GM04504 (cell line): ENCODE results near the gene TTC9B.
"Not testable (repeated sequence)": the region's sequence is repeated elsewhere in the genome, so short reads cannot be mapped to it uniquely, and the experiment has no call there.

Experiments
- DNase-seq: peaks from one replicate; pipeline ENCODE4 v3.0.0-alpha.2; 2012; ENCODE audit warnings: low read depth

TTC9B gene

DNA sequence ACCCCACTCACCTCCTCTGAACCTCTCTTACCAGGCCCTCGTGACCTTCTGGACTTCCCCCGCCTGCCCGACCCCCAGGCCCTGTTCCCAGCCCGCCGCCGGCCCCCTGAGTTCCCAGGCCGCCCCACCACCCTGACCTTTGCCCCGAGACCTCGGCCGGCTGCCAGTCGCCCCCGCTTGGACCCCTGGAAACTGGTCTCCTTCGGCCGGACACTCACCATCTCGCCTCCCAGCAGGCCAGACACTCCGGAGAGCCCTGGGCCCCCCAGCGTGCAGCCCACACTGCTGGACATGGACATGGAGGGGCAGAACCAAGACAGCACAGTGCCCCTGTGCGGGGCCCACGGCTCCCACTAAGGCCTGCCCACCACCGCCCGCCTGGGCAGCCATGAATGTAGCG is 3.2 kb downstream of the TTC9B start:
- DNase-seq: no peak

DNA sequence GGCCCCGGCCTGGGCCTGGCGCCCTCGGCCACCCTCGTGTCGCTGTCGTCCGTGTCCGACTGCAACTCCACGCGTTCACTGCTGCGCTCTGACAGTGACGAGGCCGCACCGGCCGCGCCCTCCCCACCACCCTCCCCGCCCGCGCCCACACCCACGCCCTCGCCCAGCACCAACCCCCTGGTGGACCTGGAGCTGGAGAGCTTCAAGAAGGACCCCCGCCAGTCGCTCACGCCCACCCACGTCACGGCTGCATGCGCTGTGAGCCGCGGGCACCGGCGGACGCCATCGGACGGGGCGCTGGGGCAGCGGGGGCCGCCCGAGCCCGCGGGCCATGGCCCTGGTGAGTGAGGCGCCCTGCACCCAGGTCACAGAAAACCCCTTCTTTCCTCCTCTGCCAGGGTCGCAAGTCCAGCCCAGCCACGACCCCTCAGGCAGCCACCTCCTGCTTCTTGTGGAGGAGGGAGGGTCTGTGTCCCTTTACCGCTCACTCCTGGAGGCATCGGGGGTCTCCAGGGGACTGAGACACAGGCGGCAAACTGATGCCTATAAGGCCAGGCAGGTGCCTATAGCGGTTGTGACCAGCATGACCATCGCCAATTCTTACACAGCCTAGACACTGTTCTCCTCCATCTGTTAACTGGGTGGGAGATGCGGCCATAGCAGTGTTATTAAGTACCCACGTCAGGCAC is 4.2 kb downstream of the TTC9B start:
- DNase-seq: no peak

GRCh38 chr19:40213251-40213829 is 4.8 kb downstream of the TTC9B start:
- no peak for DNase-seq

- no peak for DNase-seq
These were observed 7.3 kb downstream of the TTC9B start for GRCh38 chr19:40210889-40211288.

DNA sequence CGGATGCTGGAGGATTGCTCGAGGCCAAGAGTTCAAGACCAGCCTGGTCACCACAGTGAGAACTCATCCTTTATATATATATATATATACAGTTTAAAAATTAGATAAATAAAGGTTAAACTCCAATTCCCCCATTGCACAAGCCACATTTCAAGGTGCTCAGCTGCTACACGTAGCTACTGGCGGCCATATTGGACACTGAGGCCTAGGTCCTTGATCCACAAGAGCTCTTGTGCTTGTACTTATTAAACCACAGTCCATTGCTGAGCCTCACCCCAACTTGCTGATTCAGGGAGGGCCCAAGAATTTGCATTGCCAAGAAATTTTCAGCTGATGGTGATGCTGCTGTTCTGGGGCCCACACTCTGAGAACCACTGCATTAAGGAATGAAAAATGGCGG is 9.6 kb downstream of the TTC9B start:
- no peak for DNase-seq

DNA sequence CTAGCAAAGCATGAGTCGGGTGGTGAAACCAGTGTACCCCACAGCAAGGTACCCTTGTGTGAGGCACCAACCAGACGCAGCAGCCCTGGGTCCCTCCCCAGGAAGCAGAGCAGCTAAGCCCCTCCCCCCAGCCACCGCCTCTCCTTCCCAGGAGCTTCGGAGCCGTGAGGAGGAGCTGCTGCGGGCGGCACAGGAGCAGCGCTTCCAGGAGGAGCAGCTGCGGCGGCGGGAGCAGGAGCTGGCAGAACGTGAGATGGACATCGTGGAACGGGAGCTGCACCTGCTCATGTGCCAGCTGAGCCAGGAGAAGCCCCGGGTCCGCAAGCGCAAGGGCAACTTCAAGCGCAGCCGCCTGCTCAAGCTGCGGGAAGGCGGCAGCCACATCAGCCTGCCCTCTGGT is 12.4 kb downstream of the TTC9B start:
- no peak for DNase-seq

DNA sequence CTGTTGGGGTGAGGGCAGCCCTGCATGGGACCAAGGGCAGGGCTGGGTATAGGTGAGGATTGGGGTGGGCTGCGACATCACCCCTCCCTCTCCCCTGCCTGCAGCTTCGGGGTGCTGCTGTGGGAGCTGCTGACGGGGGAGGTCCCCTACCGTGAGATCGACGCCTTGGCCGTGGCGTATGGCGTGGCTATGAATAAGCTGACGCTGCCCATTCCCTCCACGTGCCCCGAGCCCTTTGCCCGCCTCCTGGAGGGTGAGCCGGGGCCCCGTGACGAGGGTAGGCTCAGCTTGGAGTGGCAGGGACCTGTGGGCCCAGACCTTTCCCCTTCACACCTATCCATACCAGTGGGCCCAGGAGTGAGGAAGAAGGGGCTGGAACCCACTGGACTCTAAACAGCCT is 13.8 kb downstream of the TTC9B start:
- DNase-seq: no peak

- no peak for DNase-seq
These were observed 17.7 kb downstream of the TTC9B start for GRCh38 chr19:40200341-40201099.

DNA sequence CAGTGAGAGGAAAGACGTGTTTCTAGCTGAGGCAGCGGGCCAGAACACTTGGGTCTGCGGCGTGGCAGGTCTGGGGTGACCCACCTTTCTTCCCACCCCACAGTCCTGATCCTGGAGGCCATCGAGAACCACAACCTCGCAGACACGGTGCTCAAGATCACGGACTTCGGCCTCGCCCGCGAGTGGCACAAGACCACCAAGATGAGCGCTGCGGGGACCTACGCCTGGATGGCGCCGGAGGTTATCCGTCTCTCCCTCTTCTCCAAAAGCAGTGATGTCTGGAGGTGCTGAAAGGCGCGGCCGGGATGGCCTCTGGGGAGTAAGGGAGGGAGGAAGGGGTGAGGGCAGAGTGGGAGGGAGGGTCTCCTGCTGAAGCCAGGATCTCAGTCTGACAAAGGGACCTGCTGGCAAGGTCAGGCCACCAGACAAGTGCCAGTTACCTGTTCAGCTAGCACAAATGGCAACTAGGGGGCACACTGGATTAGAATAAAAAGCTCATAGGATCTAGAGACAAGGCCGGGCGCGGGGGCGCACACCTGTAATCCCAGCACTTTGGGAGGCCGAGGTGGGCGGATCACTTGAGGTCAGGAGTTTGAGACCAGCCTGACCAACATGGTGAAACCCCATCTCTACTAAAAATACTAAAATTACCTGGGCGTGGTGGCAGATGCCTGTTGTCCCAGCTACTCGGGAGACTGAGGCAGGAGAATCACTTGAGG is 19.8 kb downstream of the TTC9B start:
- no peak for DNase-seq

DNA sequence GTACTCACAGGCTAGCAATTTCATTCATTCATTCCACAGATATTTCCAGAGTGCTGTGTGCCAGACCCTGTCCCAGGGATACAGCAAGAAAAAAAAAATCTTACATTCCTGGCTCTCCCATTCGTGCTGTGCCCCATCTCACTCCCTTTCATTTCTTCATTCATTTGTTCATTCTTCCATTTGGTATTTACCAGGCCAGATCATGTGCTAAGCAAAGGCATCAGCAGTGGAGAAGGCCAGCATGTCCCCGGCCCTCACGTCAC is 24.7 kb downstream of the TTC9B start:
- no peak for DNase-seq

DNA sequence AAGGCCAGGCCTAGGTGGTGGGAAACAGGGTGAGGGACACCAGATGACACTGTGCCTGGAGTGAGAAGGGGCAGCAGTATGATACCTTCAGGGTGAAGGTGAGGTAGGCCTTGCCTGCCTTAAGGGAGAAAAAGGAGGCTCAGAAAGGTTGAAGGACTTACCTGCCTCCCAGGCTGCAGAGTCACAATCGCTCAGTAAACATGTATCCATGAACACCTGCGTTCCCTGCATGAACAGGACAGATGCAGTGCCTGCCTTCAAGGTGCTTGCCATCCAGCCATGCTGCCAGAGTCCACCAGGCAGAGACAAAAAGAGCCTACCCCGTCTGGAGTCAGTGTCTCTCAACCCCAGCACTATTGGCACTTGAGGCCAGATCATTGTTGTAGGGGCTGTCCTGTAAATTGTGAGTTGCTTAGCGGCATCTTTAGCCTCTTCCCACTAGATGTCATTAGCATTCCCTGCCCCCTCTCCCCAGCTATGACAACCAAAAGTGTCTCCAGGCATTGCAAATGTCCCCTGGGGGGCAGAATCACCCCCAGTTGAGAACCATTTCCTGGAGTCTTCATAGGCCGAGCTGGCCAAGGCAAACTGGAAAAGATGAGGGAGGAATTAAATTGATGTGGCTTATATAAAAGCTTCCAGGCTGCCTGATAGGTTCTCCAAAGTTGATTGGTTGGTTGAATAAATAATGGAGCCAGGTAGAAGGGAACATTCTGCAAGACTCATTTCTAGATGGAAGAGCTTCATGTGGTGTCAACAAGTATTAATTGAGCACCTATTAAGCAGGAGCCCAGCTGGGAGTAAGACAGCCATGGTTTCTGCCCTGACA is 25.2 kb downstream of the TTC9B start:
- DNase-seq: no peak

DNA sequence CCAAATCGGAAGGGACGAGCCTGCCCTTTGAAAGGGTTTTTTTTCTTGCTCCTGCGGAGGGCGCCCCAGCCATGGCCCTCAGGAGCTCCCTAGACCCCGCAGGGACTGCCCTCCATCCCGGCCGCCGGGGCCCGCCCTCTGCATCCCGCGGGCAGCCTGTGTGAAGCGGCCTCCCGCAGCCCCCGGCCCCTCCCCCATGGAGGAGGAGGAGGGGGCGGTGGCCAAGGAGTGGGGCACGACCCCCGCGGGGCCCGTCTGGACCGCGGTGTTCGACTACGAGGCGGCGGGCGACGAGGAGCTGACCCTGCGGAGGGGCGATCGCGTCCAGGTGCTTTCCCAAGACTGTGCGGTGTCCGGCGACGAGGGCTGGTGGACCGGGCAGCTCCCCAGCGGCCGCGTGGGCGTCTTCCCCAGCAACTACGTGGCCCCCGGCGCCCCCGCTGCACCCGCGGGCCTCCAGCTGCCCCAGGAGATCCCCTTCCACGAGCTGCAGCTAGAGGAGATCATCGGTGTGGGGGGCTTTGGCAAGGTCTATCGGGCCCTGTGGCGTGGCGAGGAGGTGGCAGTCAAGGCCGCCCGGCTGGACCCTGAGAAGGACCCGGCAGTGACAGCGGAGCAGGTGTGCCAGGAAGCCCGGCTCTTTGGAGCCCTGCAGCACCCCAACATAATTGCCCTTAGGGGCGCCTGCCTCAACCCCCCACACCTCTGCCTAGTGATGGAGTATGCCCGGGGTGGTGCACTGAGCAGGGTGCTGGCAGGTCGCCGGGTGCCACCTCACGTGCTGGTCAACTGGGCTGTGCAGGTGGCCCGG is 26.1 kb downstream of the TTC9B start:
- DNase-seq: no peak

GRCh38 chr19:40190891-40191835 is 27.0 kb downstream of the TTC9B start, which contains the start of gene MAP3K10:
MAP3K10 (plus strand) TSS chr19:40191426; CDS start chr19:40192032, 606 bp downstream.
- peak; percentile 50 for DNase-seq

DNA sequence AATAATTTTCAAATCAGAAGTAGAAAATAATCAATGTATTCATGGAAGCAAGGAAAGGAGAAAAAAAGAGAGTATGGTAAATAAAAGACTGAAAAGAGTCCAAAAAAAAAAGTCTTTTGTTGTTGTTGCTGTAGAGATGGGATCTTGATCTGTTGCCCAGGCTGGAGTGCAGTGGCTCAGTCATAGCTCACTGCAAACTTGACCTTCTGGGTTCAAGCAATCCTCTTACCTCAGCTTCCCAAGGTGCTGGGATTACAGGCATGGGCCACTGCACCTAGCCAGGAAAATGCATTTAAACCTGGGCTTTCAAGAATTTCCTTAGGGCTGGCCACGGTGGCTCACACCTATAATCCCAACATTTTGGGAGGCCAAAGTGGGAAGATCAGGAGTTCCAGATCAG is 33.9 kb downstream of the TTC9B start:
- no peak for DNase-seq

DNA sequence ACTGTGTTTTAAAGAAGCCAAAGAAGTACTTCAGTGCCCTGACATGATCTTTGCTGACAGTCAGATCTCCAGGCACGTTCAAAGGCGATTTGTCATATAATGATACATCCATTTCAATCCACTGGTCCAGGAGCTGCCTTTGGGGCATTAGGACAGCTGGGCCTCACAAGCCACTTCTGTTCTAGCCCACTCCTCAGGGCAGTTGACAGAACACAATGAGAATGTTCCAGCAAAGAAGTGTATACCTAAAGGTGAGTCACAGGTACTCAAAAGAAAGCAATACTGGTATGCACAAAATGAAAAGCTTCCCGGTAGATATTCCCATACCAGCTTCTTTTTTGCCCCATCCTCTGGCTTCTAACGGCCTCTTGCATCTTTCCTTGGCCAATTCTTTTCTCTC is 39.4 kb downstream of the TTC9B start:
- no peak for DNase-seq

DNA sequence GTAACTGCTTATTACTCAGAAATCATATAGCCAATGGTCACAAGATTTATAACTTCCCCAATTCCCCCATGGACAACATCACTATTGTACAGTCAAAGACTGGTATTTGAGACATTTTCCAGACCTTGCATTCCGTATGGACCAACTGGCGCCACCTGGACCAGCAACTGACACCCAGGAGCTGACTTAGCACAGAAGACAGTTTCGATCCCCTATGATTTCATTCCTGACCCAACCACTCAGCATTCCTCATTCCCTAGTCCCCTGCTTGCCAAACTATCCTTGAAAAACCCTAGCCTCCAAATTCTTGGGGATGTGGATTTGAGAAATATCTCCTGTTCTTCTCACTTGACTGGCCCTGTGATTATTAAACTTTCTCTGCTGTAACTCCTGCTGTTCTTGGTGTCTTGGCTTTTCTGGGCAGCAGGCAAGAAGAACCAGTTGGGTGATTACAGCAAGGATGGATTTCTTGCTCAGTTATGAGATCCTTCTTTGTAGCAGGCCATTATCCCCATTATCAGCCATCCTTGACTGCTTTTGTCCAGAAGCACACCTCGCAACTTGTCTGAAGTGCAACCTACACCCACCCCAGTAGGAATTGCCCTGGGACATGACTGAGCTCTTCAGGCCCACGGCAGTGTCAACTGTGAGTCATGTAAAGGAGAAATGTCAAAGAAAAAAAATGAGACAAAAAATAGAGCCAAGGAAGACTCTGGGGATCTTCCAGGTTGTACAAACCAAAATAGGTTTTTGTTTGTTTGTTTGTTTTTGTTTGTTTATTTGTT is 40.7 kb downstream of the TTC9B start:
- no peak for DNase-seq

GRCh38 chr19:40175820-40176219 is 42.4 kb downstream of the TTC9B start:
- no peak for DNase-seq

DNA sequence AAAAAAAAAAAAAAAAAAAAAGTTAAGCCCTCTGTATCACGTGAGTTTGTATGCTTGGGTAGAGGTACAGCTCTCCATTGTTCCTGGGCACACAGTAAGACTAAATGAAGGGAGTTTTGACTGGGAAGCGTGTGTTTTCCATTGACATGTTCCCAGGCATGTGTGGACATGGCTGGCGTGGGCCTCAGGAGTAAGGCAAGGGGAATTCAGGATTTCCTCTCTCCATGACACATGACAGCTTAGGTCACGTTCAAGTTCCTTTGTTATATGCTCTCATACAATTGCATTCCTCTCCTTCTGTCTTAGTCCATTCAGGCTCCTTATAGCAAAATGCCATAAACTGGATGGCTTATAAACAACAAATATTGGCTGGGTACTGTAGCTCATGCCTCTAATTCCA is 44.1 kb downstream of the TTC9B start:
- no peak for DNase-seq

GRCh38 chr19:40171293-40171692 is 46.9 kb downstream of the TTC9B start:
- not testable (repeated sequence) for DNase-seq
